UCSD-AML1 (cell line): ENCODE results near the gene IL12B.
"Not testable (repeated sequence)": the region's sequence is repeated elsewhere in the genome, so short reads cannot be mapped to it uniquely, and the experiment has no call there.

Experiments
- DNase-seq: peaks from one replicate; lab custom pipeline; 2025; ENCODE audit not compliant: unreplicated experiment; lab: John Stamatoyannopoulos, UW

IL12B gene

DNA sequence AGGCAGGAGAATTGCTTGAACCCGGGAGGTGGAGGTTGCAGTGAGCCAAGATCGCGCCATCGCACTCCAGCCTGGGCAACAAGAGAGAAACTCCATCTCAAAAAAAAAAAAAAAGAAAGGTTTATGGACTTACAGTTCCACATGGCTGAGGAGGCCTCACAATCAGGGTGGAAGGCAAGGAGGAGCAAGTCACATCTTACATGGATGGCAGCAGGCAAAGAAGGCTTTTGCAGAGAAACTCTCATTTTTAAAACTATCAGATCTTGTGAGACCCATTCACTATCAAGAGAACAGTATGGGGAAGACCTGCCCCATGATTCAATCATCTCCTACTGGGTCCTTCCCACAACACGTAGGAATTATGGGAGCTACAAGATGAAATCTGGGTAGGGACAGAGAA is 33.0 kb downstream of the IL12B start:
- not testable (repeated sequence) for DNase-seq

DNA sequence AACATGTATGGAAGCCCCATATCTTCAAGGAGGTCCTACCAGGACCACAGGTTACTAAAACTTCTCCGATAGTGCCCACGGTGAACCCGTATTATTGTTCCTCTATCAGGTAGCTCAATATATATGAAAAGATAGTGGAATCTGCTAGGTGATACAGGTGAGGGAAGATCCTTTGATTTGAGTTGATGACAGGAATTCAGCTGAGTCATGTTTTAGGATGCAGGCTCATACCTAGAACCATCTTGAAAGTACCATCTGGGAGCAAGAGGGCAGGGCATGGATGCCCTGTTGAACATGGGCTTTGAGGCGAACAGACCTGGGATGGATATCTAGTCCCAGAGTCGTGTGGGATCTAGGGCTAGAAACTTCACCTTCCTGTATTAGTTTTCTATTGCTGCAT is 35.4 kb downstream of the IL12B start:
- no peak for DNase-seq

DNA sequence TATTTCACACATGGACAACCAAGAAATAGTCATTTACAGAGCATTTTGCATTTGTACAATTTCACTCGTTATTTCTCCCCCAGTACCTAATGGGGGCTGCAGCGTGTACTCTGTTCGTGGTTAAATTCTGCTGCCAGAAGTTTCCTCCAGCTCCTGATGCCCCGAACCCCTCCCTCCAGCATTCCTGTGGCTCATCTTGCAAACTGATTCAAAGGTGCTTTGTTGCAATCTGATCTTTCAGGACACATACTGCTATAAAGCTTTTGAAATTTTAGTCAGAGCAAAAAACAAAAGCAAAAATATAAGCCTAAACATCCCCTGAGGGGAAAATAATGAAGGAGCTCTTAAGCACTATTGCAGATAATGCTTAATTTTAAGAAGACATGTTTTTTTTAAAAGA is 39.5 kb downstream of the IL12B start:
- DNase-seq: no peak

DNA sequence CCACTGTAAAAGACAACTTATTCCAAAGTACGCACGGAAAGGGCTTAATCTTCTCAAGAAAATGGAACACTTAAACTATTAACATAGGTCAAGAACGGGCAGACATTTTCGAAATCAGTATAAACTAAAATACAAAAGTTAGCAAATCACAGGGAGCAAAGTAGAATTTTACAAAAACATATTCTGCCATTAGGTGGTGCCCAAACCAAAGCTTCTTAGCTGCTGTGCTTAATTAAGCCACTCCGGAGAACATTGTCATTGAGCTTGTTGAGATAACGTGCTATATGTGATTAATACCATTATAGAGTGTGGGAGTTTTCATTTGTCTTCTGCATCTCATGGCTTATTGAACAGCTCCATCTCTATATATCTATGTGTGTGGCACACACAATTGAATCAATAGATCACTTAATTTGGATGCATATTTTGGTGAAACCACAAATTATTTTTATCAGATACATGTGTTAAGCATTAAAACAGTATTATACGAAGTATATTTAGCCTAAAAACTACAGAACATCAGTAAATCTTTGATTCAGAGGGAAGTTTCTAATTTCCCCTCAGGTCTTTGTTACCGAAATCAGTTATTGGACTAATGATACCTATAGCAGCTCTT is 43.8 kb downstream of the IL12B start:
- DNase-seq: no peak

DNA sequence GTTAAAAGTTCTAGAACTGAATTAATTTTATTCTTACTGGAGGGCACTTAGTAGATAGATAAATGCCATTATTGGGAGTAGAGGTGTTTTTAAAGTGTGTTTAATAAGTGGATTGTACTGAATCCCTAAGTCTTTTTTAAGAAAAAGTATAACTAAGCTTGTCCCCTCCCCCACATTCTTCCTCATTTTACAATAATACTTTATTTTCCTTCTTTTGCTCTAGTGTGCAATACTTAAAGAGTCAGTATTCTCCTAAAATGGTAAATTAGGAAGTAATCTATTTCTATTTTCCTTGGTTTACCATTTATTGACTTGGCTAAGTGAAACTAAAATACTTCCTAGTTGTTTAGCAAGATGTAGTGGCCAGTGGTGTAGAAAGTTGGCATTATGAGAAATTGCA is 55.6 kb downstream of the IL12B start:
- DNase-seq: no peak

DNA sequence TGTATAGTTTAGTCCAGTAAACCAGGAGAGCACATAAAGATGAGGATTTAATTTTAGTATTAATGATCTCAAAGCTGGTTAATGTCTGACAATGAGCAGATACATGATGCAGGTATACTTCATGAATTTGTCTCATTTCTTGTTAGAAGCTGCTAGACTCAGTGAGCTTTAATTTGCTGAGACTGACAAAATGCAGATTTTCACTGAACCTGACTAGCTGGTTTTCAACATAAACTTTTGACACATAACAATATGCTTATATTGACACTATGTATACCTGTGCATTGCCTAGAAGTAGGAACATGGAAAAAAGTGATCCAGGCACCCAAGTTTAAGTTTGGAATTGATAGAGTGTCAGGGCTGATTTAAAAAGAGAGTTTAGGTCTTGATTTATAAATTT is 56.4 kb downstream of the IL12B start:
- DNase-seq: no peak

DNA sequence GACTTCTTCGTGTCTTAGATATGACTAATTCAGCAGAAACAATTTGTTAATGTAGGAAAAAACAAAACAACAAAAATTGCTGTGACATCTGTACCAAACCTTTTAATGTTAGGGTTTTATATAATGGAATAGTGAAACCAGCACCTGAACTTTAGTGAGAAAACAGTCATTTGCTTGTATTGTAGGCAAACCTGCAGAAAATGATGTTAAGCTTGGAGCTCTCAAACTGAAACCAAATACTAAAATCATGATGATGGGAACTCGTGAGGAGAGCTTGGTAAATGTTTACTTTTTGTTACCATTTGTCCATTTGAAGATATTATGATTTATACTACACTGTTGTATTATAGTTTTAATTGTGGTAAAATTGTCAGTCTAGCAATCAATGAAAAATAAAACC is 60.6 kb downstream of the IL12B start:
- DNase-seq: no peak

DNA sequence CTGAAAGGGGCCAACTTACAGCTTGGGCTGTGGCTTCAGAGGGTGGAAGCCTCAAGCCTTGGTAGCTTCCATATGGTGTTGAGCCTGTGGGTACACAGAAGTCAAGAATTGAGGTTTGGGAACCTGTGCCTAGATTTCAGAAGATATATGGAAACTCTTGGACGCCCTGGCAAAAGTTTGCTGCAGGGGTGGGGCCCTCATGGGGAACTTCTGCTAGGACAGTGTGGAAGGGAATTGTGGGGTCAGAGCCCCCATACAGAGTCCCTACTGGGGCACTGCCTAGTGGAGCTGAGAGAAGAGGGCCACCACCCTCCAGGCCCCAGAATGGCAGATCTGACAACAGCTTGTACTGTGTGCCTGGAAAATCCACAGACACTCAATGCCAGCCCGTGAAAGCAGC is 63.5 kb downstream of the IL12B start:
- DNase-seq: not testable (repeated sequence)
